ENCODE data around the gene TTBK2. TPM values are rescaled to one million over a fixed set of nuclear protein-coding genes. Genes with fewer than 3 reads are reported as not detected.
A peak's percentile ranks its signal among the peaks of the same experiment; 100 is the strongest.
"Not testable (repeated sequence)": the region's sequence is repeated elsewhere in the genome, so short reads cannot be mapped to it uniquely, and the experiment has no call there.

Gene TTBK2
- total RNA-seq, 4 donors from 2014 or later: 8.3 to 28.8 (median 11.8) TPM

- TF ChIP-seq CTCF (IDR thresholded peaks at IDR 0.05): no peak
- no peak for ATAC-seq (ENCODE audit: low FRiP score)
- no peak for DNase-seq (ENCODE audit: low spot score)
These were observed 12.0 kb downstream of the TTBK2 start for GRCh38 chr15:42908538-42908937.

GRCh38 chr15:42903388-42904324 is 16.9 kb downstream of the TTBK2 start:
- DNase-seq (ENCODE audit: low spot score) (no peak), ATAC-seq (ENCODE audit: low FRiP score) (no peak)
- no peak for TF ChIP-seq CTCF (IDR thresholded peaks at IDR 0.05)

- not testable (repeated sequence) for ATAC-seq (ENCODE audit: low FRiP score); DNase-seq (ENCODE audit: low spot score)
These were observed 26.7 kb downstream of the TTBK2 start for GRCh38 chr15:42893911-42894310.

DNA sequence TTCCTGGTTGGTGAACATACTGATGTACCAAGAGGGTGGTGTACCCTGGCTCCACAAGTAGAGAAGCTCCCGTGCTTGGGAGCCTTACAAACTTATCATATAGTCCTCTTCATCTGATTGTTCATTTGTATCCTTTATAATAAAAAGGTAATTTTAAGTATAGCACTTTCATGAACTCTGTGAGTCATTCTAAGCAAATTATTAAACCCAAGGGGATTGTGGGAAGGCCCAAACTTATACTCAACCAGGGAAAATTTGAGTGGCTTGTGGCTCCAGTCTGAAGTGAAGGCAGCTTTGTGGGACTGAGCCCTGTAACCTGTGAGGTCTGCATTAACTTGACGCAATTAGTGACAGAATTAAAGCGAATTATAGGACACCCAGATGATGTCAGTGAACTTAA is 29.0 kb downstream of the TTBK2 start:
- no peak for TF ChIP-seq CTCF (IDR thresholded peaks at IDR 0.05)
- DNase-seq (ENCODE audit: low spot score) (no peak), ATAC-seq (ENCODE audit: low FRiP score) (no peak)

GRCh38 chr15:42890161-42890913 is 30.2 kb downstream of the TTBK2 start:
- peak; percentile 93 for ATAC-seq (ENCODE audit: low FRiP score)
- DNase-seq (ENCODE audit: low spot score): no peak
- TF ChIP-seq CTCF (IDR thresholded peaks at IDR 0.05): no peak

GRCh38 chr15:42887384-42887783 is 33.2 kb downstream of the TTBK2 start:
- not testable (repeated sequence) for DNase-seq (ENCODE audit: low spot score); ATAC-seq (ENCODE audit: low FRiP score)

DNA sequence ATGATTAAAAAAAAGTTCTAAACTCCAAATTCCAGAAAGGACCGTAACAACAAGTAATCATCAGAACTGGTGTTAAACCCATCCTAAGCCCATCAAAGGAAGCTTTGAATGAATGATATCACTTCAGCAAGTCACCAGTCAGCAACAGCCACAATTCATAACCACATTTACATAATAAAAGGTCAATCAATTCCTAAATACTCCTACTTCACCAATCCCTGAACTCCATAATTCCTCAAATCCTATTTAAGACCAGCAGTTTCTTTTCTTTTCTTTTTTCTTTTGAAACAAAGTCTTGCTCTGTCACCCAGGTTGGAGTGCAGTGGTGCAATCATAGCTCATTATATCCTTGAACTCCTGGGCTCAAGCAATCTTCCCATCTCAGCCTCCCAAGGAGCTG is 40.5 kb downstream of the TTBK2 start:
- TF ChIP-seq CTCF (IDR thresholded peaks at IDR 0.05): no peak
- DNase-seq (ENCODE audit: low spot score) (no peak), ATAC-seq (ENCODE audit: low FRiP score) (no peak)

DNA sequence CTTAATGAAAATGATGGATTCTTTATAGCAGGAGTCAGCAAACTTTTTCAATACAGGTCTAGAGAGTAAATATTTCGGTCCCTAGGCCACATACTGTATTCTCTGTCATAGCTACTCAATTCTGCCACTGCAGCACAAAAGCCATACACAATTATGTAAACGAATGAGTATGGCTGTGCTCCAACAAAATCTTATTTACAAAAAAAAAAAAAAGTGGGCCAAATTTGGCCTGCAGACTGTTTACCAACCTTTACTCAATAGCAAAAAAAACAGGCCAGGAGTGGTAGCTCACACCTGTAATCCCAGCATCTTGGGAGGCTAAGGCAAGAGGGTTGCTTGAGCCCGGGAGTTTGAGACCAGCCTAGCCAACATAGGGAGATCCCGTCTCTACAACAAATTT is 41.1 kb downstream of the TTBK2 start:
- TF ChIP-seq CTCF (IDR thresholded peaks at IDR 0.05): no peak
- DNase-seq (ENCODE audit: low spot score): no peak
- no peak for ATAC-seq (ENCODE audit: low FRiP score)
